Measurements from ENCODE around the gene ALX4.

DNA sequence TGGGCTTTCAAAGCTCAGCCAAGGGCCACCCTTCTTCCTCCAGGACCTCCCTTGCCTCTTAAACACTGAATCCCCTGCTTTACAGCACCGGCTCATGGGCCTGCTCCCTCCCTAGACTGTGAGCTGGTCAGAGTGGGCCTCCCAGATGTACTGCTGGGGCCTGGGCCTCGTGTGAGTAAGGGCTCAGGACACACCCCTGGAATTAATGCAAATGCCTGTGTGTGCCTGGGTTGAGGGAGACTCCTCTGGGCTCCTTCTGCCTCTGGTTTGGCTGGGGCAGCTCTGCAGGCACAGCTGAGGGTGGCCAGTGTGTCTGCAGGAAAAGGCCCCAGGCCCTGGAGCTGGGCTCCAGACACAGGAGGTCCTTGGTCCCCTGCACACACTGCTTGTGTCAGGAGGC, 24.2 kb downstream of the ALX4 start:
- TF ChIP-seq, protein P1, sequence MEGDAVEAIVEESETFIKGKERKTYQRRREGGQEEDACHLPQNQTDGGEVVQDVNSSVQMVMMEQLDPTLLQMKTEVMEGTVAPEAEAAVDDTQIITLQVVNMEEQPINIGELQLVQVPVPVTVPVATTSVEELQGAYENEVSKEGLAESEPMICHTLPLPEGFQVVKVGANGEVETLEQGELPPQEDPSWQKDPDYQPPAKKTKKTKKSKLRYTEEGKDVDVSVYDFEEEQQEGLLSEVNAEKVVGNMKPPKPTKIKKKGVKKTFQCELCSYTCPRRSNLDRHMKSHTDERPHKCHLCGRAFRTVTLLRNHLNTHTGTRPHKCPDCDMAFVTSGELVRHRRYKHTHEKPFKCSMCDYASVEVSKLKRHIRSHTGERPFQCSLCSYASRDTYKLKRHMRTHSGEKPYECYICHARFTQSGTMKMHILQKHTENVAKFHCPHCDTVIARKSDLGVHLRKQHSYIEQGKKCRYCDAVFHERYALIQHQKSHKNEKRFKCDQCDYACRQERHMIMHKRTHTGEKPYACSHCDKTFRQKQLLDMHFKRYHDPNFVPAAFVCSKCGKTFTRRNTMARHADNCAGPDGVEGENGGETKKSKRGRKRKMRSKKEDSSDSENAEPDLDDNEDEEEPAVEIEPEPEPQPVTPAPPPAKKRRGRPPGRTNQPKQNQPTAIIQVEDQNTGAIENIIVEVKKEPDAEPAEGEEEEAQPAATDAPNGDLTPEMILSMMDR (conservative IDR thresholded peaks at IDR 0.05 in 1 of 2, IDR thresholded peaks at IDR 0.05 in 1 of 2; ENCODE audit: low read depth in 1 of 2, low read length in 2 of 2), result no peak
- TF ChIP-seq EZH2 (IDR thresholded peaks at IDR 0.05; ENCODE audit: low read length, missing control alignments), result no peak
